ENCODE measurements around the gene TSC2.
A peak's percentile ranks its signal among the peaks of the same experiment; 100 is the strongest.
"Not testable (repeated sequence)": the region's sequence is repeated elsewhere in the genome, so short reads cannot be mapped to it uniquely, and the experiment has no call there.

TSC2 gene

GRCh38 chr16:2011726-2012125 is 36.1 kb upstream of the TSC2 start:
- WGBS, 2 experiments (ENCODE audit: insufficient coverage in 2 of 2): 75 to 90% methylated on average over 2 to 6 of the region's 9 CpGs
- not testable (repeated sequence) for H3K4me3 ChIP-seq (ENCODE audit: extremely low read depth, insufficient read depth, low read length, poor library complexity, severe bottlenecking); H3K27ac ChIP-seq (ENCODE audit: low read depth, low read length, severe bottlenecking); H3K9me3 ChIP-seq (ENCODE audit: control insufficient read depth, low read length)
- Histone ChIP-seq H3K4me1 (ENCODE audit: control insufficient read depth, insufficient read depth, low read length, poor library complexity, severe bottlenecking) (peaks cover 24% of the 10 kb centered on the region), H3K36me3 (ENCODE audit: control insufficient read depth, insufficient read depth, low read length) (peaks cover 19% of the 10 kb centered on the region)

- WGBS, 2 experiments (ENCODE audit: insufficient coverage in 2 of 2): 92 to 95% methylated on average over 6 to 13 of the region's 15 CpGs
- no peaks in the 10 kb centered on the region for H3K9me3 ChIP-seq (ENCODE audit: control insufficient read depth, low read length)
- H3K4me1 ChIP-seq (ENCODE audit: control insufficient read depth, insufficient read depth, low read length, poor library complexity, severe bottlenecking): peaks cover 7% of the 10 kb centered on the region
- H3K27ac ChIP-seq (ENCODE audit: low read depth, low read length, severe bottlenecking): no peak overlapping the region
- no peak overlapping the region for H3K4me3 ChIP-seq (ENCODE audit: extremely low read depth, insufficient read depth, low read length, poor library complexity, severe bottlenecking)
- H3K36me3 ChIP-seq (ENCODE audit: control insufficient read depth, insufficient read depth, low read length): peaks cover under 1% of the 10 kb centered on the region
Observed at GRCh38 chr16:2013527-2013926, 34.3 kb upstream of the TSC2 start.

- WGBS, 2 experiments (ENCODE audit: insufficient coverage in 2 of 2): 88 to 92% methylated on average over 17 to 18 of the region's 24 CpGs
- no peaks in the 10 kb centered on the region for H3K9me3 ChIP-seq (ENCODE audit: control insufficient read depth, low read length)
- H3K27ac ChIP-seq (ENCODE audit: low read depth, low read length, severe bottlenecking): no peak overlapping the region
Observed at GRCh38 chr16:2015117-2015946, 32.5 kb upstream of the TSC2 start.

GRCh38 chr16:2015947-2016208 is 31.9 kb upstream of the TSC2 start:
- no peaks in the 10 kb centered on the region for H3K4me1 ChIP-seq (ENCODE audit: control insufficient read depth, insufficient read depth, low read length, poor library complexity, severe bottlenecking)
- no peak overlapping the region for H3K4me3 ChIP-seq (ENCODE audit: extremely low read depth, insufficient read depth, low read length, poor library complexity, severe bottlenecking)
- 95% methylated on average over 4 to 5 of the region's 7 CpGs for WGBS, 2 experiments (ENCODE audit: insufficient coverage in 2 of 2)
- no peaks in the 10 kb centered on the region for H3K9me3 ChIP-seq (ENCODE audit: control insufficient read depth, low read length)
- no peak overlapping the region for H3K27ac ChIP-seq (ENCODE audit: low read depth, low read length, severe bottlenecking)
- no peaks in the 10 kb centered on the region for H3K36me3 ChIP-seq (ENCODE audit: control insufficient read depth, insufficient read depth, low read length)

More at GRCh38 chr16:2015117-2015946, 32.5 kb upstream of the TSC2 start:
- Histone ChIP-seq H3K36me3 (ENCODE audit: control insufficient read depth, insufficient read depth, low read length) (no peaks in the 10 kb centered on the region), H3K4me3 (ENCODE audit: extremely low read depth, insufficient read depth, low read length, poor library complexity, severe bottlenecking) (no peak overlapping the region), H3K4me1 (ENCODE audit: control insufficient read depth, insufficient read depth, low read length, poor library complexity, severe bottlenecking) (peaks cover 5% of the 10 kb centered on the region)

GRCh38 chr16:2016407-2016922 is 31.3 kb upstream of the TSC2 start:
- H3K9me3 ChIP-seq (ENCODE audit: control insufficient read depth, low read length): no peaks in the 10 kb centered on the region
- H3K4me1 ChIP-seq (ENCODE audit: control insufficient read depth, insufficient read depth, low read length, poor library complexity, severe bottlenecking): no peaks in the 10 kb centered on the region
- no peak overlapping the region for H3K4me3 ChIP-seq (ENCODE audit: extremely low read depth, insufficient read depth, low read length, poor library complexity, severe bottlenecking)
- no peak overlapping the region for H3K27ac ChIP-seq (ENCODE audit: low read depth, low read length, severe bottlenecking)
- WGBS, 2 experiments (ENCODE audit: insufficient coverage in 2 of 2): 52 to 58% methylated on average over 11 to 12 of the region's 13 CpGs
- H3K36me3 ChIP-seq (ENCODE audit: control insufficient read depth, insufficient read depth, low read length): no peaks in the 10 kb centered on the region

GRCh38 chr16:2019518-2019920 is 28.3 kb upstream of the TSC2 start, which contains the start of gene NPW:
Gene NPW (plus strand): TSS chr16:2019785.
- H3K9me3 ChIP-seq (ENCODE audit: control insufficient read depth, low read length): no peaks in the 10 kb centered on the region
- WGBS, 2 experiments (ENCODE audit: insufficient coverage in 2 of 2): 10 to 12% methylated on average over 19 to 33 of the region's 33 CpGs
- no peaks in the 10 kb centered on the region for H3K36me3 ChIP-seq (ENCODE audit: control insufficient read depth, insufficient read depth, low read length)
- H3K4me3 ChIP-seq (ENCODE audit: extremely low read depth, insufficient read depth, low read length, poor library complexity, severe bottlenecking): peak within 1 kb of the TSS; percentile 26
- peaks cover 14% of the 10 kb centered on the region for H3K4me1 ChIP-seq (ENCODE audit: control insufficient read depth, insufficient read depth, low read length, poor library complexity, severe bottlenecking)
- H3K27ac ChIP-seq (ENCODE audit: low read depth, low read length, severe bottlenecking): no peak within 1 kb of the TSS

GRCh38 chr16:2019921-2020831 is 27.6 kb upstream of the TSC2 start:
- H3K9me3 ChIP-seq (ENCODE audit: control insufficient read depth, low read length): no peaks in the 10 kb centered on the region
- no peak overlapping the region for H3K27ac ChIP-seq (ENCODE audit: low read depth, low read length, severe bottlenecking)
- no peaks in the 10 kb centered on the region for H3K36me3 ChIP-seq (ENCODE audit: control insufficient read depth, insufficient read depth, low read length)
- peaks cover 18% of the 10 kb centered on the region for H3K4me1 ChIP-seq (ENCODE audit: control insufficient read depth, insufficient read depth, low read length, poor library complexity, severe bottlenecking)
- WGBS, 2 experiments (ENCODE audit: insufficient coverage in 2 of 2): 4 to 5% methylated on average over 74 to 94 of the region's 96 CpGs
- peak overlapping the region; percentile 26 for H3K4me3 ChIP-seq (ENCODE audit: extremely low read depth, insufficient read depth, low read length, poor library complexity, severe bottlenecking)

- Histone ChIP-seq H3K4me3 (ENCODE audit: extremely low read depth, insufficient read depth, low read length, poor library complexity, severe bottlenecking) (peak overlapping the region; percentile 31), H3K9me3 (ENCODE audit: control insufficient read depth, low read length) (no peaks in the 10 kb centered on the region), H3K36me3 (ENCODE audit: control insufficient read depth, insufficient read depth, low read length) (no peaks in the 10 kb centered on the region), H3K27ac (ENCODE audit: low read depth, low read length, severe bottlenecking) (peak overlapping the region; percentile 86), H3K4me1 (ENCODE audit: control insufficient read depth, insufficient read depth, low read length, poor library complexity, severe bottlenecking) (peaks cover 22% of the 10 kb centered on the region)
- 7 to 8% methylated on average over 8 to 14 of the region's 14 CpGs for WGBS, 2 experiments (ENCODE audit: insufficient coverage in 2 of 2)
Observed at GRCh38 chr16:2022723-2023091, 25.1 kb upstream of the TSC2 start.

- H3K4me3 ChIP-seq (ENCODE audit: extremely low read depth, insufficient read depth, low read length, poor library complexity, severe bottlenecking): peak overlapping the region; percentile 31
- H3K4me1 ChIP-seq (ENCODE audit: control insufficient read depth, insufficient read depth, low read length, poor library complexity, severe bottlenecking): peaks cover 22% of the 10 kb centered on the region
- H3K27ac ChIP-seq (ENCODE audit: low read depth, low read length, severe bottlenecking): peak overlapping the region; percentile 86
- 15% methylated on average over 38 to 44 of the region's 53 CpGs for WGBS, 2 experiments (ENCODE audit: insufficient coverage in 2 of 2)
- H3K9me3 ChIP-seq (ENCODE audit: control insufficient read depth, low read length): no peaks in the 10 kb centered on the region
- H3K36me3 ChIP-seq (ENCODE audit: control insufficient read depth, insufficient read depth, low read length): peaks cover 1% of the 10 kb centered on the region
Observed at GRCh38 chr16:2023092-2024031, 24.4 kb upstream of the TSC2 start.

GRCh38 chr16:2024032-2024420 is 23.8 kb upstream of the TSC2 start:
- H3K4me3 ChIP-seq (ENCODE audit: extremely low read depth, insufficient read depth, low read length, poor library complexity, severe bottlenecking): no peak overlapping the region
- peaks cover 22% of the 10 kb centered on the region for H3K4me1 ChIP-seq (ENCODE audit: control insufficient read depth, insufficient read depth, low read length, poor library complexity, severe bottlenecking)
- H3K36me3 ChIP-seq (ENCODE audit: control insufficient read depth, insufficient read depth, low read length): peaks cover 8% of the 10 kb centered on the region
- H3K27ac ChIP-seq (ENCODE audit: low read depth, low read length, severe bottlenecking): no peak overlapping the region
- no peaks in the 10 kb centered on the region for H3K9me3 ChIP-seq (ENCODE audit: control insufficient read depth, low read length)
- WGBS, 2 experiments (ENCODE audit: insufficient coverage in 2 of 2): 93 to 97% methylated on average over 9 to 12 of the region's 12 CpGs

Measured in mesodermal cell (in vitro differentiated cells).